Cardiac muscle cell (in vitro differentiated cells and primary cell): Measurements from ENCODE around the gene SPATA6L. TPM values are rescaled to one million over a fixed set of nuclear protein-coding genes. Genes with fewer than 3 reads are reported as not detected.
"Not testable (repeated sequence)": the region's sequence is repeated elsewhere in the genome, so short reads cannot be mapped to it uniquely, and the experiment has no call there.

Experiments
- DNase-seq, 2 donors: peaks; one replicate each; pipeline versions ENCODE4 v3.0.0 to v3.0.0-alpha.2; 2010 to 2017; ENCODE audit warnings: low read depth in 1 of 2, low spot score in 1 of 2
- H3K27ac ChIP-seq: fragments of 200-600 bp; sonication (generic); 2 replicates; pipeline ENCODE4 v1.5.1; 2016
- H3K27me3 ChIP-seq: fragments of 200-600 bp; sonication (generic); 2 replicates; pipeline ENCODE4 v1.6.0; 2016; ENCODE audit warnings: control low read depth
- H3K36me3 ChIP-seq: fragments of 200-600 bp; sonication (generic); 2 replicates; pipeline ENCODE4 v1.5.1; 2016; ENCODE audit warnings: control low read depth
- H3K4me1 ChIP-seq: fragments of 200-600 bp; sonication (generic); 2 replicates; pipeline ENCODE4 v1.8.1; 2017; ENCODE audit warnings: low read depth, mild to moderate bottlenecking, mixed run types
- H3K4me3 ChIP-seq: fragments of 200-600 bp; sonication (generic); 2 replicates; pipeline ENCODE4 v1.5.1; 2016; ENCODE audit warnings: mild to moderate bottlenecking
- H3K9me3 ChIP-seq: fragments of 200-600 bp; sonication (generic); 2 replicates; pipeline ENCODE4 v1.5.1; 2017; ENCODE audit warnings: low read depth, mild to moderate bottlenecking, control low read depth
- CTCF ChIP-seq: IDR thresholded peaks from 2 replicates; pipeline ENCODE4 v1.5.1; 2012; ENCODE audit warnings: low read depth, mild to moderate bottlenecking, low read length
- polyA plus RNA-seq: library from polyadenylated mRNA; unstranded; fragments of >200 nt; fragmentation: Nextera tagmentation; extraction: Ambion mirVana; gene quantifications from 2 replicates; pipeline ENCODE4 v1.2.1, GENCODE V29; 2016
- total RNA-seq: library from RNA; depleted of rRNA; stranded (reverse); fragments of >200 nt; gene quantifications from 2 replicates; pipeline ENCODE4 v1.2.3, GENCODE V29; 2016

SPATA6L gene
- total and polyA plus RNA-seq, 2 experiments from 2014 or later: 0.63 to 1.3 TPM

GRCh38 chr9:4661165-4661564 lies 5.1 kb downstream of the SPATA6L start:
- peak in 1 of 2 donors; percentile 39 for DNase-seq
- no peak overlapping the region for H3K27ac ChIP-seq
- H3K4me1 ChIP-seq: peaks cover 11% of the 10 kb centered on the region
- H3K9me3 ChIP-seq: no peaks in the 10 kb centered on the region
- H3K27me3 ChIP-seq: no peaks in the 10 kb centered on the region
- no peak overlapping the region for H3K4me3 ChIP-seq
- TF ChIP-seq CTCF: no peak
- H3K36me3 ChIP-seq: no peaks in the 10 kb centered on the region

GRCh38 chr9:4660665-4661064 lies 5.6 kb downstream of the SPATA6L start:
- peaks cover 11% of the 10 kb centered on the region for H3K4me1 ChIP-seq
- H3K36me3 ChIP-seq, H3K27me3 ChIP-seq, H3K4me3 ChIP-seq, H3K27ac ChIP-seq, DNase-seq, H3K9me3 ChIP-seq: not testable (repeated sequence)

- no peak for DNase-seq
- Histone ChIP-seq H3K27me3 (no peaks in the 10 kb centered on the region), H3K27ac (no peak overlapping the region), H3K36me3 (no peaks in the 10 kb centered on the region), H3K4me1 (no peaks in the 10 kb centered on the region), H3K9me3 (no peaks in the 10 kb centered on the region), H3K4me3 (no peak overlapping the region)
- TF ChIP-seq CTCF: no peak
Observed at GRCh38 chr9:4657426-4658159, 8.7 kb downstream of the SPATA6L start.

- no peak overlapping the region for H3K27ac ChIP-seq
- no peaks in the 10 kb centered on the region for H3K9me3 ChIP-seq
- TF ChIP-seq CTCF: no peak
- DNase-seq: no peak
- H3K4me1 ChIP-seq: no peaks in the 10 kb centered on the region
- H3K36me3 ChIP-seq: no peaks in the 10 kb centered on the region
- H3K27me3 ChIP-seq: no peaks in the 10 kb centered on the region
- H3K4me3 ChIP-seq: no peak overlapping the region
Observed at GRCh38 chr9:4656621-4657020, 9.7 kb downstream of the SPATA6L start.

- H3K9me3 ChIP-seq, H3K27ac ChIP-seq, H3K27me3 ChIP-seq, H3K4me1 ChIP-seq, H3K4me3 ChIP-seq, DNase-seq, H3K36me3 ChIP-seq: not testable (repeated sequence)
Observed at GRCh38 chr9:4656196-4656595, 10.1 kb downstream of the SPATA6L start.

GRCh38 chr9:4654538-4654937 lies 11.7 kb downstream of the SPATA6L start:
- Histone ChIP-seq H3K36me3 (no peaks in the 10 kb centered on the region), H3K4me1 (no peaks in the 10 kb centered on the region), H3K27ac (no peak overlapping the region), H3K4me3 (no peak overlapping the region), H3K27me3 (no peaks in the 10 kb centered on the region), H3K9me3 (no peaks in the 10 kb centered on the region)
- no peak for DNase-seq
- TF ChIP-seq CTCF: no peak
